OCI-LY1 (cell line): ENCODE results near the gene AGFG2.

Experiments
- EZH2 ChIP-seq: fragments of 200-600 bp; sonication (generic), shearing (Covaris generic); IDR thresholded peaks from 2 replicates; pipeline ENCODE4 v1.8.0; 2017; ENCODE audit warnings: borderline replicate concordance, mixed run types, mild to moderate bottlenecking, antibody characterized with exemption, low read length, moderate library complexity, mixed read lengths
- TF ChIP-seq, protein P1 (sequence below): fragments of 200-600 bp; sonication (generic), shearing (Covaris generic); IDR thresholded peaks from 2 replicates; pipeline ENCODE4 v1.5.1; 2017; ENCODE audit warnings: mild to moderate bottlenecking, antibody characterized with exemption, low read length, moderate library complexity, mixed read lengths

DNA sequence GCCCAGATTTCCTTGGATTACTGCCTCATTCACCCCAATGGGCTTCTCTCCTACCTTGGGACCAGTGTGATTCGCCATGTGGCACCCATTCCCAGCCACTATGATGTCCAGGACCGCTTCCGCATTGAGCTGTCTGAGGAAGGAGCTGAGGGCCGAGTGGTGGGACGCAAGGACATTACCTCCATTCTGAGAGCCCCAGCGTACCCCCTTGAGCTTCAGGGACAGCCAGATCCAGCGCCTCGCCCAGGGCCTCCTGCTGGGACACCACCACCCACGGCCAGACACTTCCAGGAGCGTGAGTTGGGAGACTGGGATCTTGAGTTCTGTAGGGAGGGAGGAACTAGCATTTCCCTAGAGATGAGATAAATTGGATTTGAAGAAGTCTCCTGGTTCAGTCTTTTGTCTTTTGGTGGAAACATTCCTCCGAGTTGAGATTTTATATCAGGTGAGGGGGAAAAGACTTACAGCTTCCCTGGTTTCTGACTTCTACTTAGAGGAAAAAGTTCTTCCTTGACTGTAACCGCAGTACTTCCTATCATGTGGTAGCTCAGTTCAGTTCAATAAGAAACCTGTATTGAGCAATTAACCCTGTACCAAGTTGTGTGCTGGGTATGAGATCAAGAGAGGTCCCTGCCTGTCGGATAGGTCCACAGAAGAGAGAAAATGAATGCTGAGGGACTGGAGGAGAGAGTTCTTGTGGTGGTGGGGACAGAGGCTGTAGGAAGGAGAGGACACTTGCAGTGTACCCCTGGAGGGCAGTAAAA lies 74.6 kb downstream of the AGFG2 start:
- TF ChIP-seq, protein P1, sequence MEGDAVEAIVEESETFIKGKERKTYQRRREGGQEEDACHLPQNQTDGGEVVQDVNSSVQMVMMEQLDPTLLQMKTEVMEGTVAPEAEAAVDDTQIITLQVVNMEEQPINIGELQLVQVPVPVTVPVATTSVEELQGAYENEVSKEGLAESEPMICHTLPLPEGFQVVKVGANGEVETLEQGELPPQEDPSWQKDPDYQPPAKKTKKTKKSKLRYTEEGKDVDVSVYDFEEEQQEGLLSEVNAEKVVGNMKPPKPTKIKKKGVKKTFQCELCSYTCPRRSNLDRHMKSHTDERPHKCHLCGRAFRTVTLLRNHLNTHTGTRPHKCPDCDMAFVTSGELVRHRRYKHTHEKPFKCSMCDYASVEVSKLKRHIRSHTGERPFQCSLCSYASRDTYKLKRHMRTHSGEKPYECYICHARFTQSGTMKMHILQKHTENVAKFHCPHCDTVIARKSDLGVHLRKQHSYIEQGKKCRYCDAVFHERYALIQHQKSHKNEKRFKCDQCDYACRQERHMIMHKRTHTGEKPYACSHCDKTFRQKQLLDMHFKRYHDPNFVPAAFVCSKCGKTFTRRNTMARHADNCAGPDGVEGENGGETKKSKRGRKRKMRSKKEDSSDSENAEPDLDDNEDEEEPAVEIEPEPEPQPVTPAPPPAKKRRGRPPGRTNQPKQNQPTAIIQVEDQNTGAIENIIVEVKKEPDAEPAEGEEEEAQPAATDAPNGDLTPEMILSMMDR, result no peak
- no peak for TF ChIP-seq EZH2
